BJ (cell line): ENCODE data around the gene FFAR2. TPM values are rescaled to one million over a fixed set of nuclear protein-coding genes. Genes with fewer than 3 reads are reported as not detected.

Source experiments
- CTCF ChIA-PET: fragments of 350-600 bp; formaldehyde crosslinking; extraction: SDS; loops from one replicate; lab custom pipeline; 2021; ENCODE audit warnings: antibody characterized with exemption, inconsistent platforms; lab: Yijun Ruan, JAX
- POLR2A ChIA-PET: fragments of 300-600 bp; sonication (Branson Sonifier 250); formaldehyde crosslinking; extraction: SDS; loops from one replicate; lab custom pipeline; 2021; ENCODE audit warnings: antibody characterized with exemption; lab: Charles Lee
- DNase-seq: peaks from one replicate; pipeline ENCODE4 v3.0.0-alpha.2; 2011; ENCODE audit warnings: low read depth
- H3K27me3 ChIP-seq: 2 replicates; pipeline ENCODE4 v1.6.0; 2011; ENCODE audit warnings: low read length; ENCODE audit not compliant: control insufficient read depth, insufficient read depth
- H3K36me3 ChIP-seq: 2 replicates; pipeline ENCODE4 v1.5.1; 2011; ENCODE audit warnings: low read length; ENCODE audit not compliant: control insufficient read depth, insufficient read depth
- H3K4me3 ChIP-seq: 2 replicates; pipeline ENCODE4 v1.5.1; 2011; ENCODE audit warnings: low read depth, mild to moderate bottlenecking, control low read depth, low read length
- polyA plus RNA-seq: library from polyadenylated mRNA; depleted of rRNA; stranded (reverse); fragments of >200 nt; gene quantifications from 2 replicates; pipeline ENCODE4 v1.2.3, GENCODE V29; 2011
- TF ChIP-seq, protein P1 (sequence below): IDR thresholded peaks from 2 replicates; pipeline ENCODE4 v1.5.1; 2011; ENCODE audit warnings: low read depth, mild to moderate bottlenecking, control low read depth, inconsistent platforms, low read length, moderate library complexity; ENCODE audit not compliant: insufficient read depth

FFAR2 gene
- polyA plus RNA-seq, 1 experiment = not detected

DNA sequence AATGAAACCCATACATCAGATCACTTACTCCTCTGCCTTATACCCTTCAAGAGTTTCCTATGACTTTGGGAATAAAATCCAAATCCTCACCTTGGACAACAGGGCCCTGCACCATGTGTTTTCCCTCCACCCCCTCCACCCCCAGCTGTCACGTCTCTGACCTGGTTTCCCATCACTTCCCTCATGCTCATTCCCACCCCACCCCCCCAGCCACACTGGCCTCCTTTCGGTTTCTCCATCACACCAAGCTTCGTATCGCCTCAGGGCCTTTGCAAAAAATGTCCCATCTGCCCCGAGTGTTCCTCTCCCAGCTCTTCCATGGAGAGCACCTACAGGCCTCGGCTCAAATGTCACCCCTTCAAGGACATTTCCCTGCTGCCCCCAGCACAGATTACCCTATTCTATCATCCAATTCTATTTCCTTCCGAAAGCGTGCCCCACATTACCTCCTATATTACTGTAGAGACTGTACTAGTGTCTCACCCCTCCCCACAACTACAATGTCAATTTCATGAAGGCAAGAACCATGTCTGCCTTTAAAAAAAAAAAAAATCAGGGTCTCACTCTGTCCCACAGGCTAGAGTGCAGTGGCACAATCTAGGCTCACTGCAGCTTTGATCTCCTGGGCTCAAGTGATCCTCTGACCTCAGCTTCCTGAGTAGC, 16.8 kb upstream of the FFAR2 start:
- POLR2A ChIA-PET = no interaction called here
- Histone ChIP-seq H3K27me3 (peaks cover 1% of the 10 kb centered on the region; the same call in 1 of the 2 replicates), H3K4me3 (no peak overlapping the region), H3K36me3 (no peaks in the 10 kb centered on the region)
- CTCF ChIA-PET = no interaction called here
- TF ChIP-seq, protein P1, sequence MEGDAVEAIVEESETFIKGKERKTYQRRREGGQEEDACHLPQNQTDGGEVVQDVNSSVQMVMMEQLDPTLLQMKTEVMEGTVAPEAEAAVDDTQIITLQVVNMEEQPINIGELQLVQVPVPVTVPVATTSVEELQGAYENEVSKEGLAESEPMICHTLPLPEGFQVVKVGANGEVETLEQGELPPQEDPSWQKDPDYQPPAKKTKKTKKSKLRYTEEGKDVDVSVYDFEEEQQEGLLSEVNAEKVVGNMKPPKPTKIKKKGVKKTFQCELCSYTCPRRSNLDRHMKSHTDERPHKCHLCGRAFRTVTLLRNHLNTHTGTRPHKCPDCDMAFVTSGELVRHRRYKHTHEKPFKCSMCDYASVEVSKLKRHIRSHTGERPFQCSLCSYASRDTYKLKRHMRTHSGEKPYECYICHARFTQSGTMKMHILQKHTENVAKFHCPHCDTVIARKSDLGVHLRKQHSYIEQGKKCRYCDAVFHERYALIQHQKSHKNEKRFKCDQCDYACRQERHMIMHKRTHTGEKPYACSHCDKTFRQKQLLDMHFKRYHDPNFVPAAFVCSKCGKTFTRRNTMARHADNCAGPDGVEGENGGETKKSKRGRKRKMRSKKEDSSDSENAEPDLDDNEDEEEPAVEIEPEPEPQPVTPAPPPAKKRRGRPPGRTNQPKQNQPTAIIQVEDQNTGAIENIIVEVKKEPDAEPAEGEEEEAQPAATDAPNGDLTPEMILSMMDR = no peak
- DNase-seq = no peak

DNA sequence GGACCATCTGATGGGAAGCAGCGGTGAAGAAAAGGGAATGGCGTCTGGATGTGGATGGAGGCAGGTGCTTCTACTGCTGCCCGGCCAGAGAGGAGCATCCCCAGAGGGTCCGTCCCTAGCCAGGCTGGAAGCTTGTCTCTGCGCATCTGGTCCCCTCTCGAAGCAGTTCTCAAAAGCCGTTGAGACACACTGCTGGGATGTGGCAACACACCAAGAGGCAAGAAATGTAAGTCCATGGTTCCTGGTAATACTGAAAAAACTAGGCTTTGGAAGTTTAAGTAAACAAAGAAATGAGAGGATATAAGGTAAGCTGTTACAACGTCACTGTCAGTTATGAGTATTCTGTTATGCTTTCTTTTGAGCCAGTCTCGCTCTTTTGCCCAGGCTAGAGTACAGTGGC, 15.1 kb upstream of the FFAR2 start:
- no peak for DNase-seq
- POLR2A ChIA-PET = no interaction called here
- Histone ChIP-seq H3K36me3 (no peaks in the 10 kb centered on the region), H3K4me3 (no peak overlapping the region), H3K27me3 (peaks cover 6% of the 10 kb centered on the region)
- TF ChIP-seq, protein P1 = no peak
- CTCF ChIA-PET = no interaction called here

DNA sequence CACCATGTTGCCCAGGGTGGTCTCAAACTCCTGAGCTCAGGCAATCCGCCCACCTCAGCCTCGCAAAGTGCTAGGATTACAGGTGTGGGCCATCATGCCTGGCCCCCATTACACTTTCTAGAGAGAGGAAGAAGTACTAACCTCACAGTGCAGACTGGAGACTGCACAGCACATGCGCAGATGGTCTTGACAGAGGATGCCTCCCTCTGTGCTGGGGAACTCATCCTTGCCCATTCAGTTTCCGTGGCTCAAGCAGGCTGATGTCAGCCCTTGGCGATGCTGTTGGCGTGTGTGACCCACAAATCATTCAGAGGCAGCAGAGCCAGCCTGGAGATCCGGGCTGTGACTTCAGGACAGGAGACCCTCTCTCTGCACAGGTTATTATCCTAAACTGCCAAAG, 14.6 kb upstream of the FFAR2 start:
- ChIA-PET POLR2A (no interaction called here), CTCF (no interaction called here)
- Histone ChIP-seq H3K27me3 (peaks cover 6% of the 10 kb centered on the region), H3K4me3 (no peak overlapping the region), H3K36me3 (no peaks in the 10 kb centered on the region)
- no peak for DNase-seq
- TF ChIP-seq, protein P1 = no peak

- POLR2A ChIA-PET = no interaction called here
- CTCF ChIA-PET = no interaction called here
- no peak for DNase-seq
- H3K27me3 ChIP-seq = peaks cover 6% of the 10 kb centered on the region
- H3K36me3 ChIP-seq = no peaks in the 10 kb centered on the region
- TF ChIP-seq, protein P1 = no peak
- no peak overlapping the region for H3K4me3 ChIP-seq
Observed at GRCh38 chr19:35435896-35436295, 12.2 kb upstream of the FFAR2 start.

DNA sequence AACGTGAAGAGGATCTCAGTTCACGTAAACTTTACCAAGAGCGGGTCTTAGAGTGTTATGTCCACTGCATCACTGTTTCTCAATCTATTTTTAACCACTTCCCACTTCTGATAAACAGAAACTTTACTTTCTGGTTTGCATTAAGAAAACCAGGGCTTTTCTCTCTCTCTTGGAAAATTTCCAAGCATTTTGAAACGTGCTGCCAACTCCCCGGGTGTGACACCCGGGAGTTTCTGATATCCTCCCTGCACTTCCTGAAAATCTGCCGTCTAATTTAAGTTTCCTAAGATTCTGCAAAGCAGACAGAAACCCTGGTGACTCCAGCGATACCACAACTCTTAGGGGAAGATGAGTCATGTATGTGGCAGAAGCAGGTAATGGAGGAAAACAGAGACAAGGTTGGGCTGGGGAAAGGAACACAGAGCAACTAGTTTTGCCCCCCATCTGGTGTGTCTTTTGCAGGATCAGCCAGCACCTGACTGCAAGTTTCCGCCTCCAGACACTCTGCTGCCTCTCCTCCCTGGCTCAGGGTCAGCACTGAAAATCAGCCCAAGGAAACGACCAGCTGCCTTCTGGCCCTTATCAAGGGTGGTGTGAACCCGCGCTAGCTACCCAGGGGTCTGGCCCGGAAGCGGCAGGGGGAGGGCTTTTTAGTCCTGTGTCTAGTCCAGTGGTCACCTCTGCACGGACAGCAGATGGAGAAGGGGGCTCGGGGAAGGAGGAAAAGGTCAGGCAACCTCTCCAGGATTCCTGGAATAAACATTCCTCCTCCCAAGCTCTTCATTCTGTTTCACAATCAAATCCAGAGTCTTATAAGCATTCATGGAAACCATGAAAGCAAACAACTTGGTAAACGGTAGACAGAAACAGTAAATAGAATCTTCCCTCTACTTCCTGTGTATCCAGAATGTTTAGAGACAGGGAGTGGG, 11.3 kb upstream of the FFAR2 start:
- Histone ChIP-seq H3K4me3 (no peak overlapping the region), H3K27me3 (peaks cover 7% of the 10 kb centered on the region), H3K36me3 (no peaks in the 10 kb centered on the region)
- TF ChIP-seq, protein P1 = no peak
- ChIA-PET CTCF (no interaction called here), POLR2A (no interaction called here)
- no peak for DNase-seq
